C4-2B (cell line): ENCODE results near the gene COL4A1.

ENCODE experiments used
- CTCF ChIP-seq: fragments of 450-650 bp; conservative IDR thresholded peaks from 2 replicates; pipeline ENCODE4 v1.5.1; 2017; ENCODE audit warnings: mild to moderate bottlenecking
- ZFX ChIP-seq: fragments of 450-650 bp; IDR thresholded peaks from 2 replicates; pipeline ENCODE4 v1.6.1; 2017

- no peak for TF ChIP-seq CTCF
- TF ChIP-seq ZFX, result no peak
Measured at GRCh38 chr13:110129076-110129475, 177.9 kb downstream of the COL4A1 start.
